GM12874 (cell line): Measurements from ENCODE around the gene NNAT.

ENCODE experiments used
- CTCF ChIP-seq: IDR thresholded peaks from 2 replicates; pipeline ENCODE4 v1.5.1; 2011; ENCODE audit warnings: low read depth, mild to moderate bottlenecking, control low read depth, low read length, moderate library complexity; ENCODE audit not compliant: insufficient read depth

The NNAT gene

GRCh38 chr20:37515876-37516275, 5.2 kb upstream of the NNAT start:
- TF ChIP-seq CTCF, result no peak

- TF ChIP-seq CTCF, result no peak
Observed at GRCh38 chr20:37516811-37517750, 4.0 kb upstream of the NNAT start.

- TF ChIP-seq CTCF, result no peak
Observed at GRCh38 chr20:37518059-37518458, 3.0 kb upstream of the NNAT start.

- TF ChIP-seq CTCF, result no peak
Observed at GRCh38 chr20:37518606-37519507, 2.2 kb upstream of the NNAT start.

DNA sequence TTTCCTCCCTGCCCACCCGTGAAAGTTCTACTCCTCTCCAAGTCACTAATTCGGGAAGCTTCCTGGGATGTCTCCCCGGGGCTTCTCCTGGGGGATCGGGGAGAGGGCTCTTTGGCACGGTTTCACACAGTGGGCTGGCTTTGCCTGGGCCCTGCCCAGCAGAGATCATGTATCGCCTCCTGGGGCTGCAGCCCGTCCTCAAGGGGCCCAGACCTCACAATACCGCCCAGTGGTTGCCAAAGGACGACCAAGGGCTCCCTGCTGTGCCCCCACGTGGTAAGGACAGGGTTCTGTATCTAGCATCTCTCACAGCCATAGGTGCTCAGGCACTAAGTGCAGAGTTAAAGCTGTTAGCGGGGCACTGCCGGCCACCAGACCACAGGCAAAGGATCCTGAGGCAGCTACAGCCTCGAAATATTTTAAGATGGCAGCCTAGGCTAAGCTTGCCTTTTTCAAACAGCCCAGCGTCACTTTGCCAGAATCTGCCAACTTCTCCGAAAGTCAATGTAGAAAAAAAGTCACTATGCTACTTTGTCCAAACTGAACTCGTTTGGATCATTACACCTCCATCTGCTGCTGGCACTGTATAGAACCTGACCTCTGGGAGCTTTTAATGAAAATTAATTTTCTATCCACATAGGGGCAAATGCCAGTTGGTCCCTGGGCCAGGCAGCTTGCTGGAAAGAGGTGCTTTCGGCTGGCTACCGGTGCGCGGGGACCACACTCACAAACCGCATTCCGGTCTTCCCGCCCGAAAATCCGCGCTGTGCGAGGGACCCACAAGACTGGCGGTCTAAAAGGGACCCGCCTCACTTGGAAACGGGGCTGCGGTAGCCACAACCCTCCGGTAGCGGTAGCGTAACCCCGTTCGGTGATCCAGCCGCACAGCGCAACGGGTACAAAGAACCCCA, 1.3 kb upstream of the NNAT start:
- 0 out of 2 replicates have a peak, but pooled peaks have one; percentile 2 for TF ChIP-seq CTCF

- no peak for TF ChIP-seq CTCF
Observed at GRCh38 chr20:37520419-37520955, 563 bp upstream of the NNAT start.
